K562 (cell line): ENCODE measurements around the gene TCTN3. TPM values are rescaled to one million over a fixed set of nuclear protein-coding genes. Genes with fewer than 3 reads are reported as not detected.

Source experiments
- ETV5 ChIP-seq: sonication (generic); formaldehyde crosslinking; IDR thresholded peaks from 2 replicates; pipeline ENCODE4 v1.4.0; 2020; ENCODE audit warnings: low read depth, mild to moderate bottlenecking, missing genetic modification reagents
- GATAD2A ChIP-seq: fragments of 450-650 bp; IDR thresholded peaks from 2 replicates; pipeline ENCODE4 v1.6.1; 2017
- HDGF ChIP-seq: fragments of 450-650 bp; IDR thresholded peaks from 2 replicates; pipeline ENCODE4 v1.6.1; 2016
- NELFE ChIP-seq: IDR thresholded peaks from 2 replicates; pipeline ENCODE4 v1.6.1; 2011; ENCODE audit warnings: mild to moderate bottlenecking; ENCODE audit not compliant: insufficient read depth, insufficient read length
- POLR2B ChIP-seq: fragments of 450-650 bp; IDR thresholded peaks from 2 replicates; pipeline ENCODE4 v1.6.1; 2018; ENCODE audit warnings: low read depth; ENCODE audit not compliant: partially characterized antibody
- POLR3A ChIP-seq: IDR thresholded peaks from 2 replicates; pipeline ENCODE4 v1.6.1; 2011; ENCODE audit warnings: borderline replicate concordance, mild to moderate bottlenecking, moderate library complexity; ENCODE audit not compliant: insufficient read length, insufficient read depth; ENCODE audit errors: extremely low read depth
- PTTG1 ChIP-seq: fragments of 450-650 bp; IDR thresholded peaks from 2 replicates; pipeline ENCODE4 v1.6.1; 2016; ENCODE audit warnings: low read depth, mild to moderate bottlenecking, missing genetic modification characterization, missing compliant biosample characterization
- RNF2 ChIP-seq: sonication (generic); IDR thresholded peaks from 2 replicates; pipeline ENCODE4 v1.6.1; 2016
- SAFB ChIP-seq: fragments of 200-400 bp; formaldehyde crosslinking; IDR thresholded peaks from 2 replicates; pipeline ENCODE4 v1.6.1; 2017; ENCODE audit warnings: low read depth, low read length, borderline replicate concordance
- SRSF7 ChIP-seq: fragments of 200-400 bp; formaldehyde crosslinking; optimal IDR thresholded peaks from 2 replicates; pipeline ENCODE3; 2017; ENCODE audit warnings: mild to moderate bottlenecking, low read depth, low read length
- TAF1 ChIP-seq: IDR thresholded peaks from 2 replicates; pipeline ENCODE4 v1.6.1; 2011; ENCODE audit warnings: mild to moderate bottlenecking, low read length, moderate library complexity; ENCODE audit not compliant: insufficient read depth, control insufficient read depth, severe bottlenecking; ENCODE audit errors: extremely low read depth
- ZC3H4 ChIP-seq: sonication (generic); formaldehyde crosslinking; IDR thresholded peaks from 2 replicates; pipeline ENCODE4 v1.9.0; 2021; ENCODE audit warnings: missing genetic modification reagents, borderline replicate concordance
- ZKSCAN1 ChIP-seq: fragments of 150-350 bp; IDR thresholded peaks from 2 replicates; pipeline ENCODE4 v1.6.1; 2016; ENCODE audit warnings: low read depth, low read length
- ZNF354B ChIP-seq: fragments of 250-450 bp; sonication (Bioruptor Pico); IDR thresholded peaks from 2 replicates; pipeline ENCODE4 v1.4.0; 2020
- ZNF398 ChIP-seq: fragments of 250-450 bp; sonication (Bioruptor Pico); IDR thresholded peaks from 2 replicates; pipeline ENCODE4 v1.8.0; 2021; ENCODE audit warnings: moderate library complexity, mild to moderate bottlenecking, inconsistent platforms
- polyA plus RNA-seq, 8 experiments: library from polyadenylated mRNA; depleted of rRNA in 4 of 8; stranded (reverse) in 5 of 8; unstranded in 3 of 8; fragments of >200 nt; fragmentation: Nextera tagmentation in 2 of 8; fragmentation: Illumina TruSeq in 1 of 8; extraction: Ambion mirVana in 2 of 8; extraction: Trizol in 1 of 8; gene quantifications; 2 replicates each; pipeline versions ENCODE4 v1.2.1 to v1.2.3, GENCODE V29; 2011 to 2014; ENCODE audit warnings: inconsistent platforms in 1 of 8, missing spikeins in 1 of 8
- total RNA-seq, 7 experiments: library from RNA; depleted of rRNA in 6 of 7; stranded (reverse); fragments of >200 nt in 6 of 7; fragmentation: Illumina TruSeq in 2 of 7; extraction: Trizol in 2 of 7; gene quantifications; 2 replicates each; pipeline versions ENCODE4 v1.2.1 to v1.2.3, GENCODE V29; 2011 to 2021; ENCODE audit warnings: low replicate concordance in 1 of 7
- TF ChIP-seq, protein P1 (sequence below): fragments of 250-450 bp; sonication (Bioruptor Pico); IDR thresholded peaks from 2 replicates; pipeline ENCODE4 v1.5.0; 2020; ENCODE audit warnings: mild to moderate bottlenecking, borderline replicate concordance

Gene TCTN3
- total and polyA plus RNA-seq, 9 of the 15 experiments (the other 6 are each of a cell fraction or from before 2014, with no cell fraction given), result 10.4 to 25.8 (median 16.3) TPM

GRCh38 chr10:95693668-95694534 is at the start of gene TCTN3 (continued):
- peak; percentile 48 for TF ChIP-seq POLR2B
- TF ChIP-seq HDGF, result no peak
- TF ChIP-seq, protein P1, sequence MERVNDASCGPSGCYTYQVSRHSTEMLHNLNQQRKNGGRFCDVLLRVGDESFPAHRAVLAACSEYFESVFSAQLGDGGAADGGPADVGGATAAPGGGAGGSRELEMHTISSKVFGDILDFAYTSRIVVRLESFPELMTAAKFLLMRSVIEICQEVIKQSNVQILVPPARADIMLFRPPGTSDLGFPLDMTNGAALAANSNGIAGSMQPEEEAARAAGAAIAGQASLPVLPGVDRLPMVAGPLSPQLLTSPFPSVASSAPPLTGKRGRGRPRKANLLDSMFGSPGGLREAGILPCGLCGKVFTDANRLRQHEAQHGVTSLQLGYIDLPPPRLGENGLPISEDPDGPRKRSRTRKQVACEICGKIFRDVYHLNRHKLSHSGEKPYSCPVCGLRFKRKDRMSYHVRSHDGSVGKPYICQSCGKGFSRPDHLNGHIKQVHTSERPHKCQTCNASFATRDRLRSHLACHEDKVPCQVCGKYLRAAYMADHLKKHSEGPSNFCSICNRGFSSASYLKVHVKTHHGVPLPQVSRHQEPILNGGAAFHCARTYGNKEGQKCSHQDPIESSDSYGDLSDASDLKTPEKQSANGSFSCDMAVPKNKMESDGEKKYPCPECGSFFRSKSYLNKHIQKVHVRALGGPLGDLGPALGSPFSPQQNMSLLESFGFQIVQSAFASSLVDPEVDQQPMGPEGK (CRISPR knock-in tag), result no peak
- no peak for TF ChIP-seq TAF1
- no peak for TF ChIP-seq POLR3A
- TF ChIP-seq GATAD2A, result no peak
- TF ChIP-seq ZKSCAN1, result no peak
- no peak for TF ChIP-seq ZNF398 (CRISPR knock-in tag)
- no peak for TF ChIP-seq PTTG1 (tag)
- peak; percentile 77 for TF ChIP-seq ETV5 (CRISPR knock-in tag)
- no peak for TF ChIP-seq ZNF354B (CRISPR knock-in tag)
- TF ChIP-seq SRSF7, result no peak
- TF ChIP-seq NELFE, result no peak
- no peak for TF ChIP-seq ZC3H4 (CRISPR knock-in tag)
- no peak for TF ChIP-seq SAFB
- no peak for TF ChIP-seq RNF2
- TF ChIP-seq, all 486 proteins: peak for 95
